Suppressor macrophage treated with lipopolysaccharide for 1 hour (primary cell): ENCODE results near the gene CIART.
"Not testable (repeated sequence)": the region's sequence is repeated elsewhere in the genome, so short reads cannot be mapped to it uniquely, and the experiment has no call there.

Source experiments
- DNase-seq, 3 donors: peaks; one replicate each; pipeline ENCODE4 v3.0.0-alpha.2; 2020 to 2022

The CIART gene, protein sequence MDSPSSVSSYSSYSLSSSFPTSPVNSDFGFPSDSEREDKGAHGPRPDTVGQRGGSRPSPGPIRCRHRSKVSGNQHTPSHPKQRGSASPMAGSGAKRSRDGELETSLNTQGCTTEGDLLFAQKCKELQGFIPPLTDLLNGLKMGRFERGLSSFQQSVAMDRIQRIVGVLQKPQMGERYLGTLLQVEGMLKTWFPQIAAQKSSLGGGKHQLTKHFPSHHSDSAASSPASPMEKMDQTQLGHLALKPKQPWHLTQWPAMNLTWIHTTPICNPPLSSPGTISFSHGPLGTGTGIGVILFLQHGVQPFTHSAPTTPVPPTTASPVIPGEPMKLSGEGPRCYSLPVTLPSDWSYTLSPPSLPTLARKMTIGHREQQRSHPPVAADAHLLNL

DNA sequence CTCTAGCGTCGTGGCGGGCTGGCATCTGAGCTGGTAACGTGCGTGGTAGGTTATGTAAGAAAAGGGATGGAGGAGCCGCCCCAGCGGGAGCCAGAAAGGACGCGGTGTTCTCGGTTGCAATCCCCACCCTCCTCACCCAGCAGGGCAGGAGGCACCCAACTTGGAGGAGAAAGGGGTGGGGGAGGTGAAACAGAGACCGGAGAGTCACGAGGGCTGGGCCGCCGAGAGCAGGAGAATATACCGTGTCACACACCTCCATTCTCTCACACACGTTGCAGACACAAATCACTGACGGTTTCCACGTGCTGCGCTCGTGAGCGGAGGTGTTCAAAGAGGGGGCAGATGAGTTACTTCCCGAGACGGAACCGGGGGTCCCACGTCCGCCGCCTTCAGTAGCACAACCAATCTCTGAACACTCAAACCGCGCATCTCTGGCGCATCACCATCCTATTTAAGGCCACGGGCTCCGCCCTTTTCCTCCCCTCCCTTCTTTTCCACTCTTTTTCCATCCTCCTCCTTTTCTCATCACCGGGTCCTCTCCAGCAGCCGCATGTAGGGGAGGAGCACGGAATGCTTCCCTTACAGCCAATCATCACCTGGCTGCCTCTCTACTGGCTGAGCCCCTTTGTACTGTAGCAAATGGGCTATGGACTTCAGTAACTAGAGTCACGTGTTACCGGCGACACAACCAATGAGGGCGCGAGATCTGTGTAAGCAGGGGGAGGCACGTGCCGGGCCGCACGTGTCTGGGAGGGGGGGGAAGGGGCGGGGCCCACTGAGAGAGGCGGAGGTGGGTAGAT lies at the start of gene CIART:
TSS of gene CIART (plus strand) at position 797 of the 800 bp plus-strand sequence. CDS start 714 bp downstream, outside the sequence.
- DNase-seq, result peak; percentile 70 to 80 (median 71)

DNA sequence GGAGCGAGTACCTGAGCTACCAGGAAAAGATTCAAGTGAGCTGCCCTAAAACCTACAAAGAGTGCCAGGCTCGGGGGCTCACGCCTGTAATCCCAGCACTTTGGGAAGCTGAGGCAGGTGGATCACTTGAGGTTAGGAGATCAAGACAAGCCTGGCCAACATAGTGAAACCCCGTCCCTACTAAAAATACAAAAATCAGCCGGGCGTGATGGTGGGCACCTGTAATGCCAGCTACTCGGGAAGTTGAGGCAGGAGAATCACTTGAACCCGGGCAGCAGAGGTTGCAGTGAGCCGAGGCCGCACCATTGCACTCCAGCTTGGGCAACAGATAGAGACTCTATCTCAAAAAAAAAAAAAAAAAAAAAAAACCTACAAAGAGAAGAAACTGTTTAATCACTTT lies 49.4 kb upstream of the CIART start:
- not testable (repeated sequence) for DNase-seq

DNA sequence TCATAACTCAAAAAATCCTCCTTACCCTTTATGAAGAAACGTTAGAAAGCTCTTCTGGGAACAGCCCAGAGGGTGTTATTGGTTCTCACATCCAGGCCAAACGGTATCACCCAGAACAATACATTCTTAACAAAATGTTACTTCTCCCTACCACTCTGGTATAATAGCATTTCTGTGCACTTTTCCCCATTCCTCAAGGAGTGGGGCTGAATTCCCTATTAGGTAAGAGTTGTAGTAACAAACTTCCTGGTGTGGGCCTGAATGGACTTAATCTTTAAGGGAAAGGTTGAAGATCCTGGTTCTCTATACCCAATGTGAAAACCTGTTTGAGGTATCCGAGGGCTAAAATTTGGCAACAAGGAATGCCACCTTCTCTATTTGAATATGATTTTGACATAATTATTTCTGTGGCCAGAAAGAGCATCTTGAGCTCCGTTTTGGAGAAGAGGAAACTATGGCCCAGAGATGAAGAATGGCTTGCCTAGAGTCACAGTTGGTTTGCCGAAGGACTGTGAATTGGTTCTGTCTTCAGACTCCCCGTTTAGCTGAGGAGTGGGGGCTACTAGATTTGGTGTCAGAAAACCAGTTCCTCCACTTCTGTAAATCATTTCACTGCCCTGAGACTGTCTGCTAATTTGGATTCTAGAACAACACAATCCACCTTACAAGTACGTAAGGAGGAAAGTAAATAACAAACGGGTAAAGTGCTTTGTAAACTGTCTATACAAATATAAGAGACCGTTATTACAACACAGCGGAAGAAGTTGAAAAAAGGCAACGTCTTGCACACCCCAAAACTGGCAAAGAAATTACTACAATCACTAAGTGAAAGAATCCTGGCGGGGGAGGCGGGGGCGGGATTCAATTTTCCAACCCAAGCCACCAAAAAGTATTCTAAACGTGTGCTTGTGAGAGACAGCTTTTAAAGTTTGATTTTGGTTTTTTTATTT lies 48.7 kb upstream of the CIART start:
- DNase-seq, result peak; percentile 49 to 62 (median 60)

DNA sequence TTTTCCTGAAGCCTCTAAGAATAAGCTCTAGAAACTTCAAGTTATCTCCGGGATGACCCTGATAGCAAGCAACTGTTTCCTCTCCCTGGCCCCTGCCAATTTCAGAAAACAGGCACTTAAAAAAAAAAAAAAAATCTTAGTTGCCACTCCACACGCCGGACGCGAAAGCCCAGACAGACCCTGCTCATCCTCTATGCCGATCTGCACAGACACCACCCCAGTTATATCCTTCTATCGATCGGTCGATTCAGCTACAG lies 48.1 kb upstream of the CIART start:
- no peak for DNase-seq

DNA sequence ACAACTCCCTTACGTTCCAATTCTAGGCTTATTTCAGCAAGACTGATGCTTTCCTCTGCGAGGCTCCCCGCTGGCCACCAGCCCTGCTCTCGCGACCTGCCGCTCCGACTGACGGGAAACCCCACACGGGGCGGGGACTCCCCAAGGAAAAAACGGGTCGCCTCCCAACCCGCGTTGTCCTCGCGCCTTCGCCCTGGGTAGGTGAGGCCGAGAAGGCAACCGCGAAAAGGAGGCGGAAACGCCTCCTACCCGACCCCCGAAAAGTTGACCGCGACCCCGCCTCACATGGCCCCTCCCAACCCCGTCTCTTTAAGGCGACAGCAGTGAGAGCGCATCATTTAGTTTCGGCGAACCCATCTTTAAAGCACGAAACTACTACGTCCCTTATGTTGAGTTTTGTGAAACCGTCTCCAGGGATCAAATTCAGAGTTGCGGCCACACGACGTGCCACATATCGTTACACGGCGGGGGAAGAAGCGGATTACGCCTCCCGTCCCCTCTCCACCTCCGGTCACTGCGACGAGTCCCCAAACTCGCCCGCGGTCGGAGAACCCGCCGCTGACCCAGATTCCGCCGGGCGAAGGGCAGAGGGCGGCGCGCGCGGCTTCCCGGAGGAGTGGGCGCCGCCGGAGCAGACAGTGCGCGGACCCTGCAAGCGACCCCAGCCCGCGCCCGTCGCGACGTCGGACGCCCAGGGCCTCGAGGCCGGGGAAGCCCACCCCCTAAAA lies 47.6 kb upstream of the CIART start:
- DNase-seq, result peak; percentile 86 to 91 (median 87)

DNA sequence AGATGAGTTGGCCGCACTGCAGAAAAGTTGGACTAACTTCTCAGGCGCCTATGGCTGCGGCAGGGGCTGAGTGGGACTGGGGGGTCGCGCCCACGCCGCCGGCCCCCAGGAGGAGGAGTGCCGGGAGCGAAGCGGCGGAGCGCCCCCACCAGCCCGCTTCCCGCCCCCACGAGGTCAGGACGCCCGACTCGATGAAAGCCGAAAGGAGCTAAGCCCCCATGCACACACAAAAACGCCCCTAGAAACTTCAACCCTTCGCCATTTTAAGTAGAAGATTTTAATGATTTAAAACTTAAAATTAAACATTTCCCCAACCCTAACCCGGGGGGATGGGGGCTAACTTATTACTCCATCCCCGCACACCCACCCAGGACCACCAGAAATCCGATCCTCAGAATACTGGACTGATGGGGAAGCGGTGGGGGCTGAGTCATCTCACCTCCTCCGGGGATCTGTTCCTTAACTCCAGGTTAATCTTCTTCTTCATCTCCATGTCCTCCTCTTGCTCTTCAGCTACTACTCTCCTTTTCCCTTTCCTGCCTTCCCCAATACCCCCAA lies 47.0 kb upstream of the CIART start:
- DNase-seq, result peak; percentile 18 to 34 (median 25)

DNA sequence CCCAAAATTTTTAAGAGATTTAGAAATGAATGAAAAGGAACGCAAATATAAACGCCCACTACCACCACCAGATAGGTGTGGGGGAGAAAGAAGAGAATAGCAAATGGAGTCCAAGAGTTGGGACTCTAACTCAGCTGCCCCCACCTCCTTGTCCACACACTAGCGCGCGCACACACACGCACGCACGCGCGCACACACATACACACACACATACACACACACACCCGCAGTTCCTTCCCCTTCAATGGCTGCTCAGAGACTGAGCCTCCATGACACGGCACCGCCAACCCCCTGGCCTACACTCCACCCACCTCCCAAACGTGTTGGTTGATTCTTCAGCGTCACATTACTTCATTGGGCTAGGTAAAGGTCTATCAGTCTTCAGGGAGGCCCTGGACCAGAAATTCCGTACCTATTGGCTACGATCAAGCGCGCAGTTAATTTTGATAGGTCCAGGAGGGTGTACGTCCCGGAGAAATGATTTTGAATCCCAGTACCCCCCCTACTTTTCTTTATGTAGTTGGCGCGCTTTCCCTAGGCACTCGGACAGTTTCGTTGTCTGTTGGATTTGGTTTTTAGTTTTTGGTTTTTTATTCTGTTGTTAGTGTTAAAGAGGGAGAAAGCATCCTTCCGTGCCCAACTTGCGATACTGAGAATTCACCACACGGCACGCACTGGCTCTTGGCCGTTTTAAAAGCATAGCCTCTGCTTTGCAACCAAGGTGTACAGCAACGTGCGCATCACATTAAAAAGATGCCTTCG lies 46.3 kb upstream of the CIART start, which contains the start of gene ANP32E:
TSS of gene ANP32E (minus strand) at position 261 of the 762 bp plus-strand sequence. CDS start 326 bp downstream, outside the sequence.
- DNase-seq, result peak; percentile 94 to 98 (median 96)

DNA sequence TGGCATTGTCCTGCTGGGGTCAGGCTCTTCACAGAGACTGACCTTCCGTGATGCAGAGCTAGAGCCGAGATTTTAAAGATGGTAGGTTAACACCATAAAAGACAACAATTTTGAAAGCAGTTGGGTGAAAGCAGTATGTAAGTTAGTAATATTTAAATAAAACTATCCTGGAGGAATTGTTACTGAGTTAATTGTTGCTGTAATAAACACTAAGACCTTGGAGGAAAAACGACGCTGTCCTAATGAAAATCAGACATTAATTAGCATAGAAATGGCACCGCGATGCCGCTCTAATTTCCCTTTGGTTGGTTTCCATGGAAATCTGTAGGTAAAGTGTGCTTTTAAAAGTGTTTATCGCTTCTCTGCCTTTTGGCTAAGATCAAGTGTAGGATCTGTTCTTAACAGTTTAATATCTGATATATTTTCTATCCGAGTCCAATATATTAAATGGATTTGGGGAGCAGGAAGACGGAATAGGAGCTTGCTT lies 45.7 kb upstream of the CIART start:
- DNase-seq, result no peak

DNA sequence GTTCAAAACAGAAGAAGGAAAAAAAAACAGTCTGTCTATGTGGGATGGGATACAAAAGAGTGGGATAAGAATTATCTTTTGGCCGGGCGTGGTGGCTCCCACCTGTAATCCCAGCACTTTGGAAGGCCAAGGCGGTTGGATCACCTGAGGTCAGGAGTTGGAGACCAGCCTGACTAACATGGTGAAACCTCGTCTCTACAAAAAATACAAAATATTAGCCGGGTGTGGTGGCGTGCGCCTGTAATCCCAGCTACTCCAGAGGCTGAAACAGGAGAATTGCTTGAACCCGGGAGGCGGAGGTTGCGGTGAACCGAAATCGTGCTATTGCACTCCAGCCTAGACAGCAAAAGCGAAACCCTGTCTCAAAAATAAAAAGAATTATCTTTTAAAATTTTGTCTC lies 45.2 kb upstream of the CIART start:
- not testable (repeated sequence) for DNase-seq

DNA sequence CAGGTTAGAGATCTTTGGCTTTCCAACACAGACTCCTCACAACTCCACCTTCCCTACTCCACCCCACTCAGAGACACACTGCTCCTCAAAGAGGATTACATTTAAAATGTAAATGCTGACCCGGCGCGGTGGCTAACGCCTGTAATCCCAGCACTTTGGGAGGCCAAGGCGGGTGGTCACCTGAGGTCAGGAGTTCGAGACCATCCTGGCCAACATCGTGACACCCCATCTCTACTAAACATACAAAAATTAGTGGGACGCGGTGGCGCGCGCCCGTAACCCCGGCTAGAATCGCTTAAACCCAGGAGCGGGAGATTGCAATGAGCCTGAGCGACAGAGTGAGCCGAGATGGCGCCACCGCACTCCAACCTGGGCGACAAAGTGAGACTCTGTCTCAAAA lies 44.6 kb upstream of the CIART start:
- DNase-seq, result no peak

DNA sequence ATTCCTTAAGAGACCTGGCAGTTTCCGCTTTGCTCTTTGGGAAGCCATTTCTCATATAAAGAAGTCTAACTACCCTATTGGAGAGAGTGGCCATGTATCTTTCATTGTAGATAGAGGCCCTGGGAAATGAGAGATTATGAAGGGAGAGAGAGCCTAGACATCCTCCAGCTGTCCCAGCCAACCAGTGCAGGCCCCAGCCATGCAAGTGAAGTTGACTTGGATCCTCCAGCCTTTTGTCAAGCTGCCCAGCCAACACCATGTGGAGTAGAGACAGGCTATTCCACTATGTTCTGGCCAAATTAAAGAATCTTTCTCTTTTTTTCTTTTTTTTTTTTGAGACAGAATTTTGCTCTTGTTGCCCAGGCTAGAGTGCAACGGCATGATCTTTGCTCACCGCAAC lies 39.4 kb upstream of the CIART start:
- no peak for DNase-seq

DNA sequence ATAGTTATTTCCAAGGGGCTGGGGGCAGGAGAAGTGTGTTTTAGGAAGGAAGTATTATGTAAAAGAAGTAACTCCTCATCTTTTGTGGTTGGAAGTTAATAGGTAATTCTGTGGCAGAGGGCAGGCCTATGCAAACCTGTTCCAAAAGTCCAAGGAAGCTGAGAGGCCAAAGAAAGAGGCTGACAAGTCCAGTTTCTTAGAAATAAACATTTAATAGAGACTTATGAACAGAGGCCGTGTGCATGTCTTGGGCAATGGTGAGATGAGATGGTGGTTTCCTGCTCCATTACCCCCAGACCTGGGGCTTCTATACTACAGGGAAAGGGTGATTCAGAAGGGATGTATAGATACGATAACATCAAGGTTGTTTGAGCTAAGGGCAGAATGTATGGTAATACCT lies 32.4 kb upstream of the CIART start:
- no peak for DNase-seq

DNA sequence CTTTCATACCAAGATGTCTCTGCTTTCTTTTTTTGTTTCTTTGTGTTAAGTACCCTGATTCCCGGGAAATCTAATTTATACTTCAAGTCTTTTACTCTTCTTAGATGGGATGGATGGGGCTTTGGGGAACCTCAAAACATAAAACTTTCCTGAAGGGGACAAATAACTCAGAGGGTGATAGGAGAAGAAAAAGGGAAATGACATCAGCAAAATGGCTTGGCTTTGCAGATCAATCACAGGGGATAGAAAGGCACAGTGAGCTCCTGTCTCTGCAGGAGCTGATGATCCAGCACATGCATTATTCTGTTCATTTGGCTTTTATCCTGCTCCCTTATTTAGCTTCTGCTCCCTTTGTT lies 26.2 kb upstream of the CIART start:
- no peak for DNase-seq

DNA sequence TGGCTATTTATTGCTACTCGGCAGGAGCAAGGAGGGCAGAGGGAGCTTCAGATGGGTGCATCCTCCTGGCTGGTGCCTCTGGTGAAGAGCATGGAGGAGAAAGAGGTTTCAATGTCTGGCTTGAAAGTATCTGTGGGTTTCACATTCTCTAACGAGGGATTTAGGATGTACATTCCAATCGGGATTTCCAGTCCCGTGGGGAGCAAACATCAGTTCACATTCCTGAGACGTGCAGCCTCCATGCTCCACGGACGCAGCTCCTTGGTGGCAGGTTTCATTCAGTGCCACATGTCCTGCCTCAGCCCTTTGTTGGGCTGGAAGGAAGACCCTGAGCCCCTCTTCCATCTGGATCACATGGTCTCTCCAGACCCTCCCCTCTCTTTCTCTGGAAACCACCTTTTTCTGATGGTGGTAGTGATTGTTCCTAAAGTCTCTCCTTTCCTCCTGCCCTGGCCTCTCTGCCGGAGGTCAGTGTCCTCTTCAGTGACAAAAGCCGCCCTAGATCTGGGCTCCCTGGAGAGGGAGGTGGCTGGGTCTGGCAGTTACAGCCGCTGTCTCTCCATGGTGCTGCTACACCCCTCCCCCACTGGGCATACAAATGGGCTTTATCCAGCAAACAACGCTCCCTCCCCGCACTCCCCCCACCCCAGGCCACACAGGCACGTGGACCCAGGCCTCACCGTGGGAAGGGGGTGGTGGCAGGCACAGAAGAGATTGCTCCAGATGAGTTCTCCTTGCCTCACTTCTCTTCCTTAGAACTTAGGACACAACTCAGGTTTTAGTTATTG lies 25.6 kb upstream of the CIART start:
- no peak for DNase-seq

DNA sequence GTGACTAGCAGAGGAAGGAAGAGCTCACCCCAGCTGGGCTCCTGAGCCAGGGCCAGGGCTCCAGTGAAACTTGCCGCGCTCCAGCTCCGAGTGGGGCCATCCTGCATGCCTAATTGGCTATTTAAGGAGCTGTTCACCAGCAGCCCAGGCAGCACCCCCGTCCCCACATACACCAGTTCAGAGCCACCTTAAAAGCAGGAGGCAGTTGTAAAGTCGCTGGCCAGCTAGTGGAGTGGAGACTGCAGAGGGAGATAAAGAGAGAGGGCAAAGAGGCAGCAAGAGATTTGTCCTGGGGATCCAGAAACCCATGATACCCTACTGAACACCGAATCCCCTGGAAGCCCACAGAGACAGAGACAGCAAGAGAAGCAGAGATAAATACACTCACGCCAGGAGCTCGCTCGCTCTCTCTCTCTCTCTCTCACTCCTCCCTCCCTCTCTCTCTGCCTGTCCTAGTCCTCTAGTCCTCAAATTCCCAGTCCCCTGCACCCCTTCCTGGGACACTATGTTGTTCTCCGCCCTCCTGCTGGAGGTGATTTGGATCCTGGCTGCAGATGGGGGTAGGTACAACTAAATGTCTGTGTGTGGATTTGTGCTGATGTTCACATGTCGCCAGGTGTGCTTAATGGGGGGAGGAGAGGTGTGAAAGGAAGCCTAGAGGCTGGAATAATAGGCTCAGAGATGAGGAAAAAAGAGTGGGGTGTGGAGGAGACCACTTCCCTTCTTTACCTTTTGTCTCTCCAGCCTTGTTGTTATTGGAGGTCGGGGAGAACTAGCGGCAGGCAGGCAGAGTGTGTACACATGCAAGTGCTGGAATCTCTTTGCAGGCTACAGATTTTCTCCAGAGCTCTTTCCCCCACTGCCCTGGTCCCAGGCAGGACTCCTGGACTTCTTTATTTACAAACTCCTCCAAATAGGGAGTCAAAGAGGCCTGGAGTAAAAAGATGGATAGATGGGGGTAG lies 24.4 kb upstream of the CIART start, which contains the start of gene CA14:
TSS of gene CA14 (plus strand) at position 151 of the 962 bp plus-strand sequence. CDS start at position 506, 355 bp downstream.
- no peak for DNase-seq

DNA sequence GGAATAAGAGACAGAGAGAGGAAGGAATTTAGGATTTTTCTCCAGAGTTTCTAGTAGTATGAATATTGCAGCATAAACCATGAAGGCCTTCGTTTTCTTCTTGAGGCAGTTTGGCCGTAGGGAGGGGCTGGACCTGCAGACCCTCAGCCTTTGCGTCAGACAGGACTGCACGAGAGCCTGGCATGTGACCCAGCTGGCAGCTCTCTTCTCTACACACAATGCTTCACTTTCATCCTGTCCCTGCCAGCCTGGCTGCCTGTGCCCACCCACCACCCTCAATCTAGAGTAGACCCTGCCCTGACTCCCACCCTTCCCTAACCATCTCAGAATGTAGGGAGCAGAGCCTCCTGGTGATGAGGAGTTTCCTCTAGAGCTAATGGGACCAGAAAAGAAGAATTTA lies 23.1 kb upstream of the CIART start:
- no peak for DNase-seq

DNA sequence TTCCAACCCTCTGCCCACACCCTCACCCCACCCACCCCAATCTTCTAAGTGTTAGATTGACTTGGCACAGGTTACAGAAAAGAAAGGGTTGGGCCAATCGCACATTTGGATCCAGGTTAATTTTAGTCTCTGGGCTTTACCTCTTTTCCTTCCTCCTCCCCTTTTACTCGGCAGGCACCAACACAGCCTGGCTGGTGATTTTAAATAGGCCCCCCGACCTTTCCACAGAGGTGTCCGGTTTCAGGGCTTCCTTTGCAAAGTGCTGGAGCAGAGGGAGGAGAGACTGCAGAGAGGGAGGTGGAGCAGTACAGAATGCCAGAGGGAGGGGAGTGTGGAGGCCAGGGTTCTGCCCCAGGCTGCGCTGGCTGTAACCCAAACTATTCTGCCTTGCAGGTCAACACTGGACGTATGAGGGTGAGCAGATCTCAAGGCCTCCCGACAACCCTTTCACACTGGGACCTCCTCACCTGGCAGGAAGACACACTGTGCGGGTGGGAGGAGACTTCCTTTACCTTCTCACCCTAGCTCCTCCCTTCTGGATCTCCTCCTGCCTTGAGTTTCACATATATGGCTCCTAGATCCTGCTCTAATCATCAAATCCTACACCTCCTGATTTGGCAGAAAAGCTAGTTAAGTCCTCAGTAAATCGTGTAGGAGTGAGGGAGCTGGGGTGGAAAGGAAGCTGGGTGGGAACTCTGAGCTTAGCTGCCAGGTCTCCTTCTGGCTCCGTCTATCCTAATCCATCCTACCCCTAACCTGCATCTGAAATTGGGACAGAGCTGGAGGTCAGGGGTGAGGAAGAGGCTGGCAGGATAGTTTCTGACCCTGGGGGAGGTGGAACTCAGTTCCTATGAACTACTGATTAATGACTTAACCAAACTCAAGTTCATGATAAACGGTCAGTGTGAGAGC lies 22.3 kb upstream of the CIART start:
- DNase-seq, result no peak

DNA sequence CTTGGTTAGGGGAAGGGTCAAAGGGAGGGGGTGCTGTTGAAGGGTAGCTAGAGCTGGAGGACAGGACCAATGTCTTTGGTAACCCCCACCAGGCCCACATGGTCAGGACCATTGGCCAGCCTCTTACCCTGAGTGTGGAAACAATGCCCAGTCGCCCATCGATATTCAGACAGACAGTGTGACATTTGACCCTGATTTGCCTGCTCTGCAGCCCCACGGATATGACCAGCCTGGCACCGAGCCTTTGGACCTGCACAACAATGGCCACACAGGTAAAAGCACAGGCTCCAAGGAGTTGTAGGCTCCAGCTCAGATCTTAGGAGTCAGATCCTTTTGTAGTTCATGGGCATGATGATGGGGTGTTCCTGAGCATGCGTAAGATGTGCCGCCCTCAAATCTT lies 21.0 kb upstream of the CIART start:
- DNase-seq, result no peak
